Nephron (organoid): Measurements from ENCODE around the gene FAM174B.
"Not testable (repeated sequence)": the region's sequence is repeated elsewhere in the genome, so short reads cannot be mapped to it uniquely, and the experiment has no call there.

Experiments
- H3K27ac Mint-ChIP-seq, 3 experiments: 2 replicates each; pipeline ENCODE4 v1.8.0; 2020; ENCODE audit warnings: mixed read lengths in 3 of 3, mild to moderate bottlenecking in 2 of 3, moderate library complexity in 1 of 3
- H3K27me3 Mint-ChIP-seq: 2 replicates; pipeline ENCODE4 v1.8.0; 2021; ENCODE audit warnings: low read depth, mild to moderate bottlenecking, moderate library complexity, mixed read lengths
- H3K36me3 Mint-ChIP-seq: 2 replicates; pipeline ENCODE4 v1.8.0; 2020; ENCODE audit warnings: low read depth, mixed read lengths
- H3K4me1 Mint-ChIP-seq: 2 replicates; pipeline ENCODE4 v1.8.0; 2020; ENCODE audit warnings: mixed read lengths
- H3K4me3 Mint-ChIP-seq, 3 experiments: 2 replicates each; pipeline ENCODE4 v1.8.0; 2020; ENCODE audit warnings: mild to moderate bottlenecking in 3 of 3, mixed read lengths in 3 of 3, moderate library complexity in 2 of 3
- H3K9me3 Mint-ChIP-seq: 2 replicates; pipeline ENCODE4 v1.8.0; 2020; ENCODE audit warnings: mixed read lengths
- CTCF ChIP-seq, 3 experiments: fragments of 200-600 bp; sonication (generic); IDR thresholded peaks; one replicate each; pipeline ENCODE4 v1.5.0; 2021; ENCODE audit warnings: antibody characterized with exemption in 3 of 3; ENCODE audit not compliant: unreplicated experiment in 3 of 3

Gene FAM174B

DNA sequence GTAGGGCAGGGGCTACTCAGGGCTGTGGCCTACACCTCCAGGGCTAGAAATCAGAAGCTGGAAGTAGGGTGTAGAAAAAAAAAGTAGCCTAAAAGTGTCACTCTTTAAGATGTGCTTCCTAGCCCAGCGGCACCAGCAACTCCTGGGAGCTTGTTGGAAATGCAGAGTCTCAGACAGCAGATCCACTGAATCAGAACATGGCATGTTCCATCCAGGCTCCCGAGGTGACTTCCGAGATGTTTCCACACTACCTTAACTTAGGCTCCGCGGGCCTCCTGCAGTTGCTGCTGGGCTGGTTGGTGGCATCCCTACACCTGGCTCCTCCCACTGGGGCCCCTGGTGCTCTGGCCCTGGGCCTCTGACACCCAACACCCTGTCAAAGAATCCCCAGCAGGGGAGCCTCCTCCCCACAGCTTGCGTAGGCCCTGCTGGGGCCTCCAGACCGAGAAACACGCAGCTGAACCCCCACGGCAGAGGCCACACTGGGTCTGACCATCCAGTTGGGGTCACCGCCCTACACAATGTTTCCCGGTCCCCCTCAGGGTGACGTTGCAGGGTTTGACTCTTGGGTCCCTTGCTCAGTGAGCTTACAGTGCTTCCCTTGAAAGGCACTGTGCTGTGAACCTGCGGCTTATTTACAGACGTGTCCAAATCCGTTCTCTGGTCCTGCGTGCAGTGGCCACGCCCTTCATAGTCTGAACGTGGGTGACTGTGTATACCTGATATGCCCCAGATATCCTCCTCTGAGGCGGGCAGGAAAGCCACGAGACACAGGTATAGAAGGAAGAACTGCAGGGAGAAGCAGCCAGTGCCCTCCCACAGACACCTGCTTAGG lies 46.5 kb downstream of the FAM174B start:
- no peak overlapping the region for H3K4me3 Mint-ChIP-seq
- H3K27ac Mint-ChIP-seq = no peak overlapping the region
- H3K4me1 Mint-ChIP-seq = peaks cover 5% of the 10 kb centered on the region
- no peaks in the 10 kb centered on the region for H3K36me3 Mint-ChIP-seq
- peaks cover 11% of the 10 kb centered on the region for H3K9me3 Mint-ChIP-seq
- peaks cover 6% of the 10 kb centered on the region for H3K27me3 Mint-ChIP-seq
- TF ChIP-seq CTCF (IDR thresholded peaks at IDR 0.05; ENCODE audit: unreplicated experiment in 3 of 3) = no peak

DNA sequence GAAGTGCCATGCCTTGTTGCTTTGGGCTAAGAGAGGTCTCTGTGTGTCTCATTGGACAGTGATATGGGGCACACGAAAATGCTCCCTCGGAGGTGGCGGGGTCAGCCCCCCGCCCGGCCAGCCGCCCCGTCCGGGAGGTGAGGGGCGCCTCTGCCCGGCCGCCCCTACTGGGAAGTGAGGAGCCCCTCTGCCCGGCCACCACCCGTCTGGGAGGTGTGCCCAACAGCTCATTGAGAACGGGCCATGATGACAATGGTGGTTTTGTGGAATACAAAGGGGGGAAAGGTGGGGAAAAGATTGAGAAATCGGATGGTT lies 48.8 kb downstream of the FAM174B start:
- peaks cover 11% of the 10 kb centered on the region for H3K9me3 Mint-ChIP-seq
- H3K36me3 Mint-ChIP-seq, H3K4me1 Mint-ChIP-seq, H3K4me3 Mint-ChIP-seq, H3K27me3 Mint-ChIP-seq, H3K27ac Mint-ChIP-seq: not testable (repeated sequence)

DNA sequence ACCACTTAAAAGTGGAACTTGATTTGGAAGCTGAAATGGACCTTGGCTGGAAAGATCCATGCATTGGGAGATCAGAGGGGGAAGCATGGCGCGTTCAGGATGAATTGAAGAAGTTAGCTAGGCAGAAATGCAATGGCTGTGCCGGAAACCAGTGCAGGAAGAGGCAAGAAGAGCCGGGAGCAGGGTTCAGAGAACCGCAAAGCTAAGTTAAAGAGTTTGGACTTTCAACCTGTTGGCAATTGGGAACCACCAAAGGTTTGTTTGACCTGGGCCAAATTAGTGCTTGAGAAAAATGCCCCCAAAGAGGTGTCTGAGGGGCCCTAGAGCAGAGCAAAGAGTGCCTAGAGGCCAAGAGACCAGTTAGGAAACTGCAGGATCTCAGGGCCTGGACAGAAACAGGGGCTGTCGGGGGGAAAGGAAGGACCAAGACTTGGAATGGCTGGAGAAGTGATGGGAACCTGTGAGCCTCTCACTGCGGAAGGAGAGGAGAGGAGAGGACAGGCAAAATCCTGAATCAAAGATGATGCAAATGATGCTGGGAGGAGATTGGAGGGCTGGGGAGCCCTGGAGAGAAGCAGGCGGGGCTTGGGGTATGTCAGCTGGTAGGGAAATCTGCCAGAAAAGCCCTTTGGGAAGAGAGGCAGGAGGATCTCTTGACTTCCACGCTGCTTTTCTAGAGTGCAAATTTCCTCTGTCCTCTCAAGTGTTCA lies 49.3 kb downstream of the FAM174B start:
- H3K27me3 Mint-ChIP-seq = peaks cover 6% of the 10 kb centered on the region
- no peaks in the 10 kb centered on the region for H3K4me1 Mint-ChIP-seq
- peaks cover 11% of the 10 kb centered on the region for H3K9me3 Mint-ChIP-seq
- no peak for TF ChIP-seq CTCF (IDR thresholded peaks at IDR 0.05; ENCODE audit: unreplicated experiment in 3 of 3)
- no peak overlapping the region for H3K27ac Mint-ChIP-seq
- no peaks in the 10 kb centered on the region for H3K36me3 Mint-ChIP-seq
- H3K4me3 Mint-ChIP-seq = no peak overlapping the region

DNA sequence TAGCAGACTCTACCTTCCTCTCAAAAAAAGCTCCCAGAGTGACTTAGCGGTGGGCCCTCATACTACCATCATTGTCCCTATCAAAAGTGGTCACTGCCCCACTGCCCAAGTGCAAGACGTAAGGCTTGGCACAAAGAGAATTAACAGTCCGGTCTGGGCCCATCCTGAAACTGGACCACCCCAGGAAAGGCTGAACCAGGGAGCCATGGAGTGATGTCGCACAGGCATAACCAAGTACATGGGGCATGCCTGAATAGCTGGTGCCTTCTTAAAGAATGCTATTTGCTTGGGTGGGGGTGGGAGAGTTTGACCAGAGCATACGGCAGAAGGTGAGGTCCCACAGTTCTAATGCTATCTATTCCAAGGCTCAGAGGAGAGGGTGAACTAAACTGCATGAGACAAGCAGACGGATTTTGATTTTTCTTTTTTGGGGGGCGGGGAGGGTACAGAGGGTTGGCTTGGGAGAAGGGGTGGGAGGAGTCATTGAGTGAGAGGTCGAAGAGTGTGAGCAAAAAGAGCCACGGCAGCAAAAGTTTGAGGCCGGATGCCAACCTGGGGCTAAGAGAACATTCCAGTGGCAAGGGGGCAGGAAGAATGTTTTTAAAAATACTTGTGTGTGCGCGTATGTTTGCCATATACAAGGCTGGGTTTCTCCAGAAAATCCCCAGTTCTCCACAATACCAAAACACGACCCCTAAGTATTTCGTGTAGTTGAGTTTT lies 50.2 kb downstream of the FAM174B start:
- Mint-ChIP-seq H3K4me1 (no peaks in the 10 kb centered on the region), H3K27me3 (peaks cover 6% of the 10 kb centered on the region), H3K9me3 (peaks cover 11% of the 10 kb centered on the region), H3K36me3 (no peaks in the 10 kb centered on the region), H3K27ac (no peak overlapping the region), H3K4me3 (no peak overlapping the region)
- no peak for TF ChIP-seq CTCF (IDR thresholded peaks at IDR 0.05; ENCODE audit: unreplicated experiment in 3 of 3)

DNA sequence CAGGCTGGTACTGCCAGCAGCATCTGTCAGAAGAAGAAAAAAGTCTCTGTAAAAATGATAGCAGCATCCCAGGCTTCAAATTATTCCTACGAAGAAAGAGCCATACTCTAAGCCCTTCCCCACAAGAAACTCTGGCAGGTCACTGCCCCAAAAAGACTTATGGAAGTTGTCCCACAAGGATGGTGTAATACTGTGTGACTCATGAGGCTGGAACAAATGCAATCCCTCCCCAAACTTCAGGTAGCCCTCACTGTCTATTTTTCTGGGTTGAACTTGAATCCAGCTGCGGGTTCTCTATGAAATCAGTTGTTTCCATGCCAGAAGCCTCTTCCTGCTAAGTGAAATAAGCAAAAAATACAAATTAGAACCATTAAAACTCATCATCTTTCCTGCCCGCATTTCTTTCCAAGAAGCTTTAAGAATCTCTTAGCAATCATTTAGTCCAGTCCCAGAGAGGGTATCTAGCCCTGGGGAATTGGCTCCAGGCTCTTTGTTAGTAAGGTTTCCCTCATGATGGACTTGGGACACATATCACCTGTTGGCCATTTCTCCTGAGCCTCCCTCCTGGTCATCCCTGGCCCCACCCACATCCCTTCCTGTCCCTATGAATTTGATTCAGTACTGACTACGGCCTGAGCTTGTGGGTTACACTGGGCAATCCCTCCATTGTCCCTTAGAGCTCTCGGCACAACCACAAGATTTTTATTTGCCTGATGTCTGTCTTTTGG lies 51.7 kb downstream of the FAM174B start:
- Mint-ChIP-seq H3K27ac (no peak overlapping the region), H3K27me3 (peaks cover 6% of the 10 kb centered on the region), H3K4me3 (no peak overlapping the region), H3K4me1 (peaks cover 10% of the 10 kb centered on the region), H3K9me3 (peaks cover 11% of the 10 kb centered on the region), H3K36me3 (no peaks in the 10 kb centered on the region)
- no peak for TF ChIP-seq CTCF (IDR thresholded peaks at IDR 0.05; ENCODE audit: unreplicated experiment in 3 of 3)

- no peak overlapping the region for H3K27ac Mint-ChIP-seq
- TF ChIP-seq CTCF (IDR thresholded peaks at IDR 0.05; ENCODE audit: unreplicated experiment in 3 of 3) = no peak
- H3K9me3 Mint-ChIP-seq = peaks cover 11% of the 10 kb centered on the region
- H3K4me1 Mint-ChIP-seq = peaks cover 14% of the 10 kb centered on the region
- no peak overlapping the region for H3K4me3 Mint-ChIP-seq
- peaks cover 3% of the 10 kb centered on the region for H3K27me3 Mint-ChIP-seq
- no peaks in the 10 kb centered on the region for H3K36me3 Mint-ChIP-seq
Observed at GRCh38 chr15:92603278-92603677, 52.3 kb downstream of the FAM174B start.
